NCI-H2227 (cell line): Measurements from ENCODE around the gene CCDC89.
"Not testable (repeated sequence)": the region's sequence is repeated elsewhere in the genome, so short reads cannot be mapped to it uniquely, and the experiment has no call there.

Source experiments
- DNase-seq: peaks from one replicate; lab custom pipeline; 2025; ENCODE audit not compliant: unreplicated experiment; lab: John Stamatoyannopoulos, UW

CCDC89 gene

DNA sequence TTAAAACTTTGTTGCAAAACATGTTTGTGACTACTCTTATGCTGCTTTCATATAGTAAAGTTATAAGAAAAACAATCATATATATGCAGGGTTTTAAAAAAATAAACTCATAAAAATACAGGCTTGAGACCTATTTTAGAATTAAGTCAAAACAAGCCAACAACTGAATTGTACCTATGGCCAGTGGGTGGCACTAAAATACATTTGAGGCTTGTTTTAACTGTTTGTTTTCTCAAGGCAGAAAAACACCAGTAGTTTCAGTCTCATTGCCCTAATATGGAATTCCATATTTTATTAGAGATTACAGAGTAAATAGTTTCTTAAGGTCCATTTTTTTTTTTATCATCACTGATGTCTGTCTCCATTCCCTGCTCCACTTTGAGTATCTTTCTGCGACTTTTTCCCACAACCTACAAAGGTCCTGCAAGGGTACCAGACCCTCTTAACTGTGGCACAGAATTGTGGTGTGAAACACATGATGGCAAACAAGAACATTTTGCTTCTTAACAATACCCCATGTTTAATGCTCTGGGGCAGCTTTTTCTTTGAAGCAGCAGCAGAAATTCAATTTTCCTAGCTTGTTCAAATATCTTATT, 8.5 kb upstream of the CCDC89 start:
- DNase-seq = peak; percentile 24

DNA sequence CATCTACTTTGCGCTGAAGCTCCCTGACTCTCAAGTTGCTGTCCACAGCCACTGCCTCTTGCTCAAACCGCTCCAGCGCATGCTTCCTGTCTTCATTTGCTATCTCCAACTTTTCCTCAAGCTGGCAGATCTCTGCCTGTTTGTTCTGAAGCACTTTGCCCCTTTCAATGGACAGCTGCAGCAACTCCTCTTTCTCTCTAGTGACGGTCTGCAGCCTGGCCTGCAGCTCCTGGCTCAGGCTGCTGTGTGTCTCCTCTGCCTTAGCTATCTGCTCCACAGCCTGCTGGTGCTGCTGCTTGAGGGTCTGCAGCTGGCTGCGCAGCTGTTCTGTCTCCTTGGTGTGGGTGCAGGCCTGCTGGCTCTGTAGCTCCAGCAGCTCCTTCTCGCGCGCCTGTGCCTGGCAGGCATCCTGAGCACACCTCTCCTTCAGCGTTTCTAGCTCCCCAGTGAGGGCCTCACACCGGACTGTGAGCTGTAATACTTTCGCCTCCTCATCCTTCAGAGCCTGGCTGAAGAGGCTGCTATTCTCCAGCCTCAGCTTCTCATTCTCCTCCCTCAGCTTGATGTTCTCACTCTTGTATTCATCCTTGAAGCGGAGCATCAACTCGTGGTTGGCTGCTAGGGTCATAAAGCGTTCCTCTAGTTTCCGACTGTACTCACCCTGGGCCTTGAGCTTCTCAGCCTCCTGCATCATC, 723 bp downstream of the CCDC89 start:
- peak; percentile 43 for DNase-seq

DNA sequence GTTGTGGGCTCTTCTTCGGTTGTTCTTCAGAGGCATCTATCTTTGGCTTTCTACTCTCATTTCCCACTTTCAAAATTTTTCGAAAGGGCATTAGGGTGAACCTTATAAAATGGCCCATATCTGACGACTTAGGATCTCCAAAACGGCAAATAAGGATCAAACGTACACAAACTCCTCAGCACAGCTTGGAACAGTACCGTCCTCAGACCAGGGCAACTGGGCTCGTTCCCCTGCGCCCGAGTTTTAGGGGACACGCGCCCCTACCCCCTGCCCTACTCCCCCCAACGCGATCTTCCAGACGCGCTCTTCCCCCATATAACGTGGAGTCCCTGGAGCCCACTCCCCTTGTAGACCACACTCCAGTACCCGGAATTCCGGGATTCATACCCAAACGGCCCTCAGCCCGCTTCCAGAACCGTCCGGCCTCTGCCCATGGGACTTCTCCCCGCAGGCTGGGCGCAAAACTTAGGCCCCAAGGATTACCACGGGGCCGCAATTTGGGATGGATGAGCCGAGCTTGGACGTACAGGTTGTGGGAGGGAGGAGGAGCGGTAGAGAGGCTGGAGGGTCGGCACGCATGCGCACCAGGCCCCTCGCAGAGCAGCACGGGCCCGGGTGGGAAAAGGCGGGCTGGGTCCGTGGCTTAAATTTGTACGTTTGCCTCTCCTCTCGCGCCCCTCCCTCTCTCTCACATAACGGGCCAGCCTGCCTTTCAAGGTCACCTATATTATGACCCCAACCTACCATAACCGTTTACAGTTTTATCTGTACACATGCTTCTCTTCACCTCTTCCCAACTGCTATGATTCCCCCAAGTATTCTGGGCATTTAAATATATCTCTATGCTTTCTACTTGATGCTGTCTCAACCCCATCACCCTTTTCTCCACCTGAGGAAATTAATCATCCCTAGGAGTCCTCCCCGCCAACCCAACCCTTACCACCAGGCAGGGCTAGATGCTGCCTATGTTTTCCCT, 3.4 kb downstream of the CCDC89 start:
- DNase-seq = peak; percentile 81

DNA sequence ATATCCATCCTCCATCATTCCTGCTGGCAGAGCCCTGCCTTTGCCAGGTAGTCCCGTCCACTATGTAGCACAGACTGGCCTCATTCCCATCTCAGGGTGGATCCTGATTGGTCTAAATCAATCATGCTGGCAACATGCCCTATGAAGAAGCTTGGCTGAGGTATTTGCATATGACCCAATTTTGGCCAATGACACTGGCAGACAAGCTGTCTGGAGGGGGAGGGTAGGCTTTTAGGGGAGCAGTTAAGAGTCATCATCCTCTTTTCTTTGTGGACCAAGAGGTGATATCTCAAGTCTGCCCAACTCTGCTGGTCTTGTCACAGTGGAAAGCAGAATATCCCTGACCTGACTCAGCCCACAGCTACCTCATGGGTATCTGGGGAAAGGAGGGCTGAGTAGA, 5.1 kb downstream of the CCDC89 start:
- DNase-seq = peak; percentile 12

DNA sequence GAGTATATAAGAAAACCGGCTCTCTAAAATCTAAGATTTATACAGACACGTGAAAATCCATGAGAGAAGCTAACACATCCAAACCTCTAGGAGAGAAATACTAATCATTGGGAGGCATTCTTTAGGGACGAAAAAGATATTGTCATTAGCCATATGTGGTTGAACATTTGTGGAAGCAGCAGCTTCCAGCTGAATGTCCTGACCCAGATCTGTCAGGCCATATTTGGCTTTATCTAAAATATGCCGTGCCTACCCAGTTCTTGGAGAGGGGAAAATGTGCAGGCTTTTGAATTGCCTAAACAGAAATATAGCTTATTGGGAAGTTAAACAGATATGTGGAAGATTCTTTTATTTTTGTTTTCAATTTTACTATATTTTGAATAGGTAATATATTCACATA, 6.4 kb downstream of the CCDC89 start:
- no peak for DNase-seq

DNA sequence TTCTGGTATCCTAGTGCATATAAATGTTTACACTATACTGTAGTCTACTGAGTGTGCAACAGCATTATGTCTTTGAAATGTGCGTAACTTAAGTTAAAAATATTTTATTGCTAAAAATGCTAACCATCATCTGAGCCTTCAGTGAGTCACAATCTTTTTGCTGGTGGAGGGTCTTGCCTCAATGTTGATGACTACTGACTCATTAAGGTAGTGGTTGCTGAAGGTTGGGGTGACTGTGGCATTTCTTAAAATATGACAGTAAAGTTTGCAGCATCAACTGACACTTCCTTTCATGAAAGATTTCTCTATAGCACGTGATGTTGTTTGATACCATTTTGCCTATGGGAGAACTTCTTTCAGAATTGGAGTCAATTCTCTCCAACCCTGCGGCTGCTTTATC, 12.6 kb downstream of the CCDC89 start:
- no peak for DNase-seq

DNA sequence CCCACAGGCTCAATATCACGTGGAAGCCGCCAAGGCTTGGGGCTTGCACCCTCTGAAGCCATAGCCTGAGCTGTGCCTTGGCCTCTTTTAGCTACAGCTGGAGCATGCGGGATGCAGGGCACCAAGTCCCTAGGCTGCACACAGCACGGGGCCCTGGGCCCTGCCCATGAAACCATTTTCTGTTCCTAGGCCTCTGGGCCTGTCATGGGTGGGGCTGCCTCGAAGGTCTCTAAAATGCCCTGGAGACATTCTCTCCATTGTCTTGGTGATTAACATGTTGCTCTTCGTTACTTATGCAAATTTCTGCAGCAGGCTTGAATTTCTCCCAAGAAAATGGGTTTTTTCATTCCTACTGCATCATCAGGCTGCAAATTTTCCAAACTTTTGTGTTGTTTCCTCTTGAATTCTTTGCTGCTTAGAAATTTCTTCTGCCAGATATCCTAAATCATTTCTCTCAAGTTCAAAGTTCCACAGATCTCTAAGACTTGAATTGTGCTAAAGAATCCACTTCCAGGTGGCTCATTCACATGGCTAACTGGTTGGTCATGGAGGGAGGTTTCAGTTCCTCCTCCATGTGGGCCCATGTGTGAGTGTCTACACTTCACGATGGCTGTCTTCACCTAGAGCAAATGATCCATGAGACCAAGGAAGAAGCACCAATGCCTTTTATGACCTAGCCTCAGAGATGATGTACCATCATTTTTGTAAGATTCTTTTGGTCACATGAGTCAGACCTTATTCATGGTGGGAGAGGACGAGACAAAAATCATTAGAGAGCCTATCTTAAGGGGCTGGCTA, 13.7 kb downstream of the CCDC89 start:
- DNase-seq = no peak

DNA sequence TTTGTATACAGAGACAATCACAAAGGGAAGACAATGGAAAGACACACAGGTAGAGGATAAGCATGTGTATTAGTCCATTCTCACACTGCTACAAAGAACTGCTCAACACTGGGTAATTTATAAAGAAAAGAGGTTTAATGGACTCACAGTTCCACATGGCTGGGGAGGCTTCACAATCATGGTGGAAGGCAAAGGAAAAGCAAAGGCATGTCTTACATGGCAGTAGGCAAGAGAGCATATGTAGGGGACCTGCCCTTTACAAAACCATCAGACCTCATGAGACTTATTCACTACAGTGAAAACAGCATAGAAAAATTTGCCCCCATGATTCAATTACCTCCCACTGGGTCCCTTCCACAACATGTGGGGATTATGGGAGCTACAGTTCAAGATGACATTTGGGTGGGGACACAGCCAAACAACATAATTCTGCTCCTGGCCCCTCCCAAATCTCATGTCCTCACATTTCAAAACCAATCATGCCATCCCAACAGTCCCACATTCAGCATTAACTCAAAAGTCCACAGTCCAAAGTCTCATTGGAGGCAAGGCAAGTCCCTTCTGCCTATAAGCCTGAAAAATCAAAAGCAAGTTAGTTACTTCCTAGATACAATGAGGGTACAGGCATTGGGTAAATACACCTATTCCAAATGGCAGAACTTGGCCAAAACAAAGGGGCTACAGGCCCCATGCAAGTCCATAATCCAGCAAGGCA, 14.9 kb downstream of the CCDC89 start:
- DNase-seq = not testable (repeated sequence)

DNA sequence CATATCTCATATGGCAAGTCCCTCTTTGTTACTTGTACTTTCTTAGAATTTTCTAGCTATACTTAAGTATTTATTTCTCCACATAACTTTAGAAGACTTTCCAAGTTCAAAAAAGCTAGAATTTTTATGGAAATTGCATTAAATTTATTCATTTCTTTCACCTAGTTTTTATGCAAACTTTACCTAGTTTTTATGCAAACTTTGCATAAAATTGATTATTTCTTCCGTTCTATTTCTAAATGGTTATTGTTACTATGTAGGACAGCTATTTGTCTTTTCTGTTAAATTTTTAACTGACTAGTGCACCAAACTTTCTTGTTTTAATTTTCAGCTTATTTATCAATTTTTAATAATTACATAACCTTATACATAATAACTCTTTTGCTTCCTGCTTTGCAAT, 17.8 kb downstream of the CCDC89 start:
- no peak for DNase-seq

DNA sequence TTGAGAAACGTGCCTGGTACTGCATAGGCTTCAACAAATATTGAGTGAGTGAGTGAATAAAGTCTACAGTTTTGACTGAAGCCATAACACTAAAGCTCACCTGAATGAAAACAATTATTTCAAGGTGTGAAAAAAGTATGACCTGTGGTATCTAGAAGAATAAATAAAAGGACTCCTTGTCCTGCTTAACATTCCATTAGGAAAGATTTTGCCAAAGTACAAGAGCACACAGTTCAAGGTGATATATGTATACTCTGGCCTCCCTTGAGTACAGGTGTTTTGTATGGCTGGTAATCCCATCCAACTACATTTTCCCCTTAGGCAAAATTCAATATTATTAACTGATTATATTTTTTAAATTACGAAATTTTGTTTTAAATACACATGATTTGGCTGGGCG, 19.3 kb downstream of the CCDC89 start:
- DNase-seq = no peak

DNA sequence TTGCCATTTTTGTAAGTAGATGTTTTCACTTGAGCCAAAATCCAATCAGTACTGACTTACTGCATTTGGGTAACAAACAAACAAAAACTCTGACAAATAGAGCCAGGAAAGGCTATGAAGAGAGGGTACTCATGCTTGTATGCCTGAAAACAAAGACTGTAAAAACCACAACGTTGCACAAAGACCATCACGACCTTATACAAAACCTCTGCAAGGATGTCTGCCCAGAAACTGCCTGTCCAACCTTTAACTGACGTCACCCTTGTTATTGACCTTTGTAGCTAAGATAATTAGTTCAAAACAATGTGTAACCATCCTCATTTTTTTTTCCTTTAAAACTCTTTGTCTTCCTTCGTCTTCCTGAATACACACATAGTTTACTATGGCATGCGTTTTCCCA, 20.3 kb downstream of the CCDC89 start:
- DNase-seq = peak; percentile 8

DNA sequence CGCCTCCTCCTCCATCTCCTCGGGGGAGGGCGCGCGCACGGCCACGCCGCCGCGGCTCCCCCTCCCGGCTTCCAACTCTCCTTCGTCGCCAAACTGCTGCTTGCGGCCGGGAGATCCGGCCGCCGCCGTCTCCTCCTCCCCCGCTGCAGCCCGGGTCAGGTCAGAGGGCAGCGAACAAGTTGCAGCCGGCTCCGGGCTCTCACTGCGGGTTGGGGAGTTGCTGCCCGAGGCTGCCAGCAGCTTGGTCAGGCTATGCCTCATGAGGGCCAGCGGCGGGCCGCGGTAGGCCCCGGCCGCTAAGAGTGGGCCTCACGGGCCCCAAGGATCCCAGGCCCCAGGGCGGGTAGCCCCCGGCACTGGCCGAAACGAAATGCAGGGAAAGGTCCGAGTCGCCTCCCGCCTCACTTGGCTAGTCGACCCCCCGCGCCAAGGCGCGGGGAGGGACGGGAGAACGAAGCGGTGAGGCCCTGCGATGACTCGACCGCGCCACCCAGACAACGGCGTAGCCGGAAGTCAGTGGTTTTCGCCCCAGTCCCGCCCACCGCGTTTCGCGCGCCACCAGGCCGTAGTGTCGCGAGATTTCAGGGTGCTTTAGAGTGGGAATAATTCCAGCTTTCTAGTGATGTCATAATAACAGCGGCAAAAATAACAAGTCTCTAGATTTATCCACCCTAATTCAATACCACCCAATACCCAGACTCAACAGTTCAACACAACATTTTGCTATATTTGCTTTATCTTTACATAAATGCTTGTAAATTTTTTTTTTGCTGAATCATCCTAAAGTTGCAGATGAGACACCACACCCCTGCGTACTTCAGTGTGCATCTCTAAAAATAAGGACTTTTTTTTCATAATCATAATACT, 21.1 kb downstream of the CCDC89 start, which contains the start of gene CREBZF:
Gene CREBZF (minus strand): TSS at position 515 of the 867 bp plus-strand sequence. CDS start 254 bp downstream, at position 261.
- DNase-seq = peak; percentile 96

DNA sequence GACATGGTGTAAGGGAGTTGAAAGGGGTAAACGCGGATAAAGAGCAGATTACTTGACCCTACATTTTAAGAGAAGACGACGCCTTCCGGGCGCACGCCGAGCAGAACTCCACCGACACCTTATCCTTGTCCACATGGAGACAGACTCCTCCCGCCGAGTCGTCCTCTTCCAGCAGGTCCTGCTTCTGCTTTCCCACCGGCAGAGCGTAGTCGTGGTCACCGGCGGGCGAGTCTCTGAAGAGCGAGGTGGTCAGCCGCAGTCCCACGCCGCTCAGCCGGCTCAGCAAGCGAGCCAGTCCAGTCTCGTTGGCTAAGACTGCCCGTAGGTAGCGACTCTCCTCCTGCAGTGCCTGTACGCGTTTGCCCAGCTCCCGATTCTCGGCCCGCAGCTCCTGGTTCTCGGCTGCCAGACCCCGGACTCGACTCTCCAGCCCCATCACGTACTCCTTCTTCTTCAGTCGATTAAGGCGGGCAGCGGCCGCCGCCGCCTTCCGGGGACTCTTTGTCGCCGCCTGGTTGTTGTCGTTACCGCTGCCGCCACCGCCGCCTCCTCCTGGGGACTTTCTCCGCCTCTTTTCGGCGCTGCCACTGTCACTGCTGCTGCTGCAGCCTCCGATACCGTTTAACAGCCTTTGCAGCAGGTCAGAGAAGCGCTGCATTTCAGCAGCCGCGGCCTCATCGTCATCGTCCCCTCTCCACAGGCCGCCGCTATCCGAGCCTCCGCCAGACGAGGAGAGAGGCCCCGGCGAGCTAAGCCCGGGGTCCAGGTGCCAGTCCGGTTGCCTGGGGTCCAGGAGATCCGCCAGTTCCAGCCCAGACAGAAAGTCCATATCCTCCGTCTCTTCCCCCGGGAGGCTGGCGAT, 22.0 kb downstream of the CCDC89 start:
- DNase-seq = peak; percentile 73

DNA sequence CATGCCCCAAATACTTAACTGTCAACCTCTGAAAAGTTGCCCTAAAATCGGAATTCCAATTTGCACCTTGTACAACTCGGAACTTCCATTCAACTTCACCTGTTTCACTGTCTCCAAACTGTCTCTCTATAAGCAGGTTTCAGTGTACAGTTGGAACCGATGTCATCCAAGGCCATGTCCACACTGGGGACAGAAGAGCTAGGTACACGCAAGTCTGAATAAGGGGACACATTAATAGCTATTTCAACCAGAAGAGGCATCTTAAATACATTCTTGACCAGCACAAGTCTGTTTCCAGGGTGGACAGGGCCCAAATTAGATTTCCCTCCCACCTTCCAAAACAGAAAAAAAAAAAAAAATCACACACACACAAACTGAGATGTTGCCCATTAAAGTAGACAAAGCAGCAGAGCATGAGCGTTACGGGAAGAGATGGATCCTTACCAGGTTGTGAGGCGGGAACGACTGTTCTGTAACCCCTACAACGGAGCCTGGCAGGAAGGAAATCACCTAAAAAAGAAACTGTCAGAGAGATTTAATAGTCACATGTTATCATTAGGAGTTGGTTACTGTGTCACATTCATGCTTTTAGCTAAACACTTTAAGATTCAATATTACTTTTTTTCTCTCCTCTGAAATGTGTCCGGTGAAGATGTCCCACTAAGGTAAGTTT, 22.8 kb downstream of the CCDC89 start:
- DNase-seq = peak; percentile 5

DNA sequence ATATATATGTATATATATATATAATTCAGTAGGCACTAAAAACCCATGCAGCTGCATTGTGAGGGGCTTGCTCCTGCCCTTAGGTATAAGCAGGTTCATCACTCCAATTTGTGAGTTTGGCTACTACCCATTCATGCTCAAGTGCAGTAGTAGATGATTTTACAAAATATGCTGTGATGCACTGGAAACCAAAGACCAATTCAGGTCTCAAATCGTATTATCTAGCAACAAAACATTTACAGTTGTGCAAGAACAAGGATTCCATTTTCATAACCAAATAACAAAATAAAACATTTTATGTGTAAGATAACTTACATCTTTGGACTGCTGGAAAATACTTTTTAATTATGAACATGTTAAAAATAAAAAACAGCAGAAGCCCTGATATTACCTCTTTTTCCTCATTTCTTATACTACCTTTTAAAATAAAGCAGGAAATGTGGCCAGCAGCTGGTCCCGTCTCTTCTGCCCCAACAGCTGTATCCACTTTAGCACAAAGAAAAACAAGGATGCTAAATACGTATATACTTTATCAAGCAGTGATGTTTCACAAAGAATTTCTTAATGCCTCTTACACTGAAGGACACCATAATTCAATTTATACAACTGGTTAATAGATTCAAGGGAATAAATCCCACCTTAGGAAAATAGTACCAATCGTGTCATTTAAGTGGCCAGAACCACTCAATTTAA, 23.9 kb downstream of the CCDC89 start:
- DNase-seq = no peak

DNA sequence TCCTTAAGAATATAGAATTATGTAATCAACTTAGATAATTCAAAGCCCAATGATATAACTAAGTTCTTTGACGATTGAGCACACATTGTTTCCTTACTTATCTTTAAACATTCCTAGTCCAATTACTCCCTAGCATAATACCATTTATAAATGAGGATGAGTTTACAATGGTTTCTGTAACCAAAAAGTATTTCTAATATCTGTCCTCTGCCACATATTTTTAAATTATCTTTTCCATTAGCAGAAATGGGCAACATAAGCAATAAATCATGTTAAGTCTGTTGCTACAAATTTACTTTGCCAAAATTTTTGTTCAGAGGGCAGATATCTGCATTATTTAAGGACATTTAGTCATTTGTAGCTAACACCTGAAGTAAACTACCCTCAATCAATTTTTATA, 27.8 kb downstream of the CCDC89 start:
- DNase-seq = no peak

DNA sequence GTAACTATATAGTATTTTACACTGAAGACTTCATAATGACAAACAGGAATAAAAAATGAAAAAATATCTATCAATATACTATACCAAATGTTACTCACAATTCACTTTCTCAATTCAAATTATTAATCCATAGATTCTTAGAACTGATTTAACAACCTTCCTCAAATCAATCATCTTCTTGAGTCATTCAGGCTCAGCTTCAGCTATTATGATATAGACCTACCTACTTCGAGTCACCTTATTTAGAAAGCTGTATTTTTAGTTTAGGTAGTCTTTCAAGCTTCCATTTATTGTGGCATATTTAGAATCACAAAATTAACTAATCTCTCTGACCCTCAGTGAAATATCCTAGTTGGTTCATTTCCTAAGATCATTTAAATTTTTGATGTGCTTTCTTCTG, 29.2 kb downstream of the CCDC89 start:
- no peak for DNase-seq
